HG03565 (cell line): Measurements from ENCODE around the gene HMMR.
A peak's percentile ranks its signal among the peaks of the same experiment; 100 is the strongest.

ENCODE experiments used
- ATAC-seq: cut with Tn5 transposase; IDR thresholded peaks from one replicate; pipeline ENCODE4 v1.9.1; 2021; ENCODE audit warnings: mild to moderate bottlenecking, moderate library complexity; ENCODE audit not compliant: unreplicated experiment

HMMR gene

GRCh38 chr5:163458778-163459385, 1.6 kb upstream of the HMMR start:
- ATAC-seq, result no peak

- no peak for ATAC-seq
Observed at GRCh38 chr5:163459462-163459818, 992 bp upstream of the HMMR start.

GRCh38 chr5:163459819-163460561, 442 bp upstream of the HMMR start, which contains the start of gene NUDCD2:
Gene NUDCD2, minus strand, starts transcription at chr5:163460102. Its CDS starts 52 bp downstream, at chr5:163460050.
- ATAC-seq, result peak; percentile 71

- ATAC-seq, result no peak
Observed at GRCh38 chr5:163463063-163463435, 2.6 kb downstream of the HMMR start.

GRCh38 chr5:163467682-163468081, 7.2 kb downstream of the HMMR start:
- ATAC-seq, result no peak

- ATAC-seq, result peak; percentile 67
Observed at GRCh38 chr5:163473635-163474243, 13.3 kb downstream of the HMMR start.

GRCh38 chr5:163475411-163475810, 15.0 kb downstream of the HMMR start:
- no peak for ATAC-seq

- ATAC-seq, result no peak
Observed at GRCh38 chr5:163478126-163478981, 17.9 kb downstream of the HMMR start.

- ATAC-seq, result no peak
Observed at GRCh38 chr5:163478982-163479271, 18.5 kb downstream of the HMMR start.

- ATAC-seq, result no peak
Observed at GRCh38 chr5:163489055-163489744, 28.8 kb downstream of the HMMR start.

- no peak for ATAC-seq
Observed at GRCh38 chr5:163489745-163490075, 29.3 kb downstream of the HMMR start.

- no peak for ATAC-seq
Observed at GRCh38 chr5:163496286-163496685, 35.9 kb downstream of the HMMR start.

GRCh38 chr5:163497315-163497714, 36.9 kb downstream of the HMMR start:
- no peak for ATAC-seq

- no peak for ATAC-seq
Observed at GRCh38 chr5:163498886-163499285, 38.5 kb downstream of the HMMR start.

GRCh38 chr5:163502521-163502920, 42.1 kb downstream of the HMMR start:
- ATAC-seq, result no peak

GRCh38 chr5:163503106-163504078, 43.0 kb downstream of the HMMR start:
- ATAC-seq, result peak; percentile 10

GRCh38 chr5:163504079-163504931, 43.9 kb downstream of the HMMR start:
- ATAC-seq, result no peak

GRCh38 chr5:163505049-163505367, 44.6 kb downstream of the HMMR start:
- ATAC-seq, result no peak
